ENCODE results near the gene ADAMTS14.
"Not testable (repeated sequence)": the region's sequence is repeated elsewhere in the genome, so short reads cannot be mapped to it uniquely, and the experiment has no call there.

ADAMTS14 gene

GRCh38 chr10:70661623-70662361 lies 10.5 kb upstream of the ADAMTS14 start:
- TF ChIP-seq TAF1 (IDR thresholded peaks at IDR 0.05; ENCODE audit: borderline replicate concordance, low read depth, low read length) (no peak), POLR2AphosphoS5 (IDR thresholded peaks at IDR 0.05; ENCODE audit: low read depth, low read length) (no peak), POLR2A (IDR thresholded peaks at IDR 0.05; ENCODE audit: low read depth, low read length) (no peak)
- no peak for FAIRE-seq

GRCh38 chr10:70662362-70663220 lies 9.7 kb upstream of the ADAMTS14 start:
- TF ChIP-seq POLR2AphosphoS5 (IDR thresholded peaks at IDR 0.05; ENCODE audit: low read depth, low read length) (no peak), POLR2A (IDR thresholded peaks at IDR 0.05; ENCODE audit: low read depth, low read length) (no peak), TAF1 (IDR thresholded peaks at IDR 0.05; ENCODE audit: borderline replicate concordance, low read depth, low read length) (no peak)
- DNase-seq (ENCODE audit: insufficient read length) = no peak
- FAIRE-seq = no peak

More at GRCh38 chr10:70661623-70662361, 10.5 kb upstream of the ADAMTS14 start:
- DNase-seq (ENCODE audit: insufficient read length) = no peak

- not testable (repeated sequence) for DNase-seq (ENCODE audit: insufficient read length); FAIRE-seq
Observed at GRCh38 chr10:70663458-70664409, 8.6 kb upstream of the ADAMTS14 start.

- peak; percentile 48 for FAIRE-seq
- no peak for DNase-seq (ENCODE audit: insufficient read length)
Observed at GRCh38 chr10:70664702-70665195, 7.6 kb upstream of the ADAMTS14 start.

GRCh38 chr10:70666960-70667798 lies 5.1 kb upstream of the ADAMTS14 start:
- FAIRE-seq = no peak

More at GRCh38 chr10:70664702-70665195, 7.6 kb upstream of the ADAMTS14 start:
- TF ChIP-seq POLR2A (IDR thresholded peaks at IDR 0.05; ENCODE audit: low read depth, low read length) (no peak), TAF1 (IDR thresholded peaks at IDR 0.05; ENCODE audit: borderline replicate concordance, low read depth, low read length) (no peak), POLR2AphosphoS5 (IDR thresholded peaks at IDR 0.05; ENCODE audit: low read depth, low read length) (no peak)

GRCh38 chr10:70667818-70668217 lies 4.5 kb upstream of the ADAMTS14 start:
- DNase-seq (ENCODE audit: insufficient read length); FAIRE-seq: not testable (repeated sequence)

More at GRCh38 chr10:70666960-70667798, 5.1 kb upstream of the ADAMTS14 start:
- no peak for DNase-seq (ENCODE audit: insufficient read length)
- TF ChIP-seq POLR2A (IDR thresholded peaks at IDR 0.05; ENCODE audit: low read depth, low read length) = no peak
- TF ChIP-seq TAF1 (IDR thresholded peaks at IDR 0.05; ENCODE audit: borderline replicate concordance, low read depth, low read length) = no peak
- no peak for TF ChIP-seq POLR2AphosphoS5 (IDR thresholded peaks at IDR 0.05; ENCODE audit: low read depth, low read length)

- FAIRE-seq = no peak
Observed at GRCh38 chr10:70668454-70668970, 3.8 kb upstream of the ADAMTS14 start.

GRCh38 chr10:70669015-70669414 lies 3.3 kb upstream of the ADAMTS14 start:
- TF ChIP-seq TAF1 (IDR thresholded peaks at IDR 0.05; ENCODE audit: borderline replicate concordance, low read depth, low read length) = no peak
- FAIRE-seq = no peak
- no peak for DNase-seq (ENCODE audit: insufficient read length)

More at GRCh38 chr10:70668454-70668970, 3.8 kb upstream of the ADAMTS14 start:
- no peak for DNase-seq (ENCODE audit: insufficient read length)
- TF ChIP-seq TAF1 (IDR thresholded peaks at IDR 0.05; ENCODE audit: borderline replicate concordance, low read depth, low read length) (no peak), POLR2AphosphoS5 (IDR thresholded peaks at IDR 0.05; ENCODE audit: low read depth, low read length) (no peak), POLR2A (IDR thresholded peaks at IDR 0.05; ENCODE audit: low read depth, low read length) (no peak)

GRCh38 chr10:70669732-70670317 lies 2.5 kb upstream of the ADAMTS14 start:
- FAIRE-seq (no peak), DNase-seq (ENCODE audit: insufficient read length) (no peak)
- no peak for TF ChIP-seq POLR2AphosphoS5 (IDR thresholded peaks at IDR 0.05; ENCODE audit: low read depth, low read length)

- FAIRE-seq = no peak
- no peak for TF ChIP-seq POLR2A (IDR thresholded peaks at IDR 0.05; ENCODE audit: low read depth, low read length)
- TF ChIP-seq POLR2AphosphoS5 (IDR thresholded peaks at IDR 0.05; ENCODE audit: low read depth, low read length) = no peak
- TF ChIP-seq TAF1 (IDR thresholded peaks at IDR 0.05; ENCODE audit: borderline replicate concordance, low read depth, low read length) = no peak
- no peak for DNase-seq (ENCODE audit: insufficient read length)
Observed at GRCh38 chr10:70671619-70672164, 614 bp upstream of the ADAMTS14 start.

All from GM12892 (cell line).